CD4-positive, alpha-beta T cell treated with Interleukin-21 for 1 hour (primary cell): ENCODE measurements around the gene UBE2Q2.
"Not testable (repeated sequence)": the region's sequence is repeated elsewhere in the genome, so short reads cannot be mapped to it uniquely, and the experiment has no call there.

Source experiments
- DNase-seq: peaks from one replicate; pipeline ENCODE4 v3.0.0-alpha.2; 2020

Gene UBE2Q2

DNA sequence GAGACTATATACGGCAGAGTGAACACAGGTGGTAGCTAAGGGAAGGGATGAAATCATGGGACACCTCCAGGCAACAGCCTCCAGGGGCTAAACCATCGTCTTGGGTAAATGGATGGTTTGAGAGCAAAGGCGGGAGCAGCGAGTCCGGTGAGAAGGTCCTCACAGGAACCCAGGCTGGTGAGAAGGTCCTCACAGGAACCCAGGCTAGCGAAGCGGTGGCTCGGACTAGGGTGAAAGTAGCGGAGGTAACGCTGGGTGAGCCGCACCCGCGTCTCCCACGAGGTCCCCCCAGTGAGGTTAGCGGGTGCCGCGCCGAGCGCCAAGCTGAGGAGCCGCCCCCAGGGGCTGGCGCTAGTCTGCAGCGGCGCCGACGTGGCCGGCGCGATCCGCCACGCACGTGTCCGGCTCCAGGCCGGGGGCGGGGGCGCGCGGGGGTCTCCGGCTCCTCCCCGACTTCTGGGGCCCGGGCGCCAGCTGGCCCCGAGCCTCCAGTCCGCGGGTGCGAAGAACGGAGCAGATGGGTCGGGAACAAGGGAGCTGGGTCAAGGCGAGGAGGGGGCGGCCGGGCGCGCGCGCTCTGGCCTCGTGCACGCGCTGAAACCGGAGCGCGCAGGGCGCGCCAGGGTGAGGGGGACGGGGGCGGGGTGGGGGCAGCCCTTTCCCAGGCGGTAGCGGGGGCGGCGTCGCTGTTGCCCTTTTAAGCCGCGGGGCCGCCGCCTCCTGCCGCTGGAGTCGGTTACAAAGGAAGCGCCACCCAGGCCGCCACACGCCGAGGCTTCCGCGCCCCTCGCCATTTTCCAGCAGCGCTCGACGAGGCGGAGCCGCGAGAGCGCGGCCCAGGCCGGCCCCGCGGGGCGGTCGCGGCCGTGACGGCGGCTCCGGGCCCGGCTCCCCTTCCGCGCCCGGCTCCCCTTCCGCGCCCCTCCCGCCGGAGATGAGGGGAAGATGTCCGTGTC lies at the start of gene UBE2Q2:
TSS of gene UBE2Q2 (plus strand) at position 726 of the 956 bp plus-strand sequence. CDS start at position 946, 220 bp downstream.
- peak; percentile 79 for DNase-seq

GRCh38 chr15:75796321-75796720 lies 46.9 kb upstream of the UBE2Q2 start:
- no peak for DNase-seq

DNA sequence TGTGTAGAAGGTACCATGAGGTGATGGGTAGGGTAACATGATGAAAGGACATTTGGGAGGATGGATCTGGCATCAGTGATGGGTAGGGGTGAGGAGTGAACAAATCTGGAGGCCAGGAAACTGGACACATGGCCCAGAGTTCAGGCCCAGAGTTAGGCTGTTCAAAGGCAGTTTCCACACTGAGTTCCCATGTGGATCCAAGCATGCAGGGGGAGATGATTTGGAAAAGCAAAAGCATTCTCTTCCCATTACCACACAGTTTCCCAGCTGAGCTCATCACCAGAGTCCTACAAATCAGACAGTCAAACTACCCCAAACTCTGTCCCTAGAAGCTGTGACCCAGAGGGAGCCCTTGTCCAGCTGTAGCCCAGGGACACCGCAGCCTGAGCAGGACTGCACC lies 46.1 kb upstream of the UBE2Q2 start:
- DNase-seq, result not testable (repeated sequence)

- no peak for DNase-seq
Measured at GRCh38 chr15:75799190-75799589, 44.1 kb upstream of the UBE2Q2 start.

- not testable (repeated sequence) for DNase-seq
Measured at GRCh38 chr15:75800409-75800808, 42.8 kb upstream of the UBE2Q2 start.

DNA sequence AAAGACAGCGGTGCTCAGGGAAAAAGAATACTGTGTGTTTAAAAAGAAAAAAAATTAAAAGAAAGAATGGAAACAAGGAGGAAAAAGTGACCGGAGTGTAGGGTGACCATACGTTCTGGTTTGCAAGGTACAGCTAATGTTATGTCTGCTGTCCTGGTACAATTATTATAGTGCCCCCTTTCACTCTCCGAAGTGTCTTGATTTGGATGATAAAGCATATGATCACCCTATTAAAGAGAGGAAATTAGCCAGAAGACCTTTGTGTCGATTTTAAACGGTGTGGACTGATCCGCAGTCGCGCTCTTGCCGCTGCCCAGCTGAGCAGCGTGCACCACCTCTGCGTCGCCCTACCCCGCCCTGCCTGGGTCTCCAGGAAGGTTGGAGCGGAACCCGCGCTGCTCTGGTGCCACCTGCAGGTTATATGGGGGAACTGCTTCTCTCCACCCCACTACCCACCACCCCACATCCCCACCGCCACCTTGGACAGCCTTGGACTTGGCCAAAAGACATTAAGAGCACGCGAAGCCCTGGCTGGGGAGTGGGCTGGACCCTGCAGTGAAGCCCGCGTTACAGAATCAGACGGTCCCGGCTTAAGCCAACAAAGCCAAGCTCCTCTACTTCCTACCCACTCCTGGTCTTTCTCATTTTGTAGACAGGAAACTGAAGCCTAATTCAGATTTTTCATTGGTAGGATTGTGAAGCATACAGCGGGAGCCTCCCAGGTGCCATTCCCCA lies 41.2 kb upstream of the UBE2Q2 start:
- DNase-seq, result peak; percentile 77

- not testable (repeated sequence) for DNase-seq
Measured at GRCh38 chr15:75807486-75807885, 35.8 kb upstream of the UBE2Q2 start.

DNA sequence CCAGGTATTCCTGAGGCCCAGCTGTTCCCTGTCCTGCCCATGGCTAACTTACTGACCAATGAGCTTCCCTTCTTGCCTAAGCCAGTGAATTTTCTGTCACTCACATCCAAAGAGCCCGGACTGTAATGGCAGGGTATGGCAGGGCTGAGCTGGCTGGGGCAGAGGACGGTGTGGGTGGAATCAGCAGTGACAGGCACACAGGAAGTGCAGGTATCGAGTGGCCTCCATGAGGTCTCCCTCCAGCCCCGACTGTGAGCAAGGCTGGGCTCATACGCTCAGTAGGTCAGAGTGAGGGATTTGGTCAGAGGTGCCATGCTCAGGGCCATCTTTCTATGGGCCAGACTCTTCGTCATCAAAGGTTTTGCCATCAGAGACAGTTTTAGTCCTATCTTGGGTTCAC lies 35.2 kb upstream of the UBE2Q2 start:
- not testable (repeated sequence) for DNase-seq

DNA sequence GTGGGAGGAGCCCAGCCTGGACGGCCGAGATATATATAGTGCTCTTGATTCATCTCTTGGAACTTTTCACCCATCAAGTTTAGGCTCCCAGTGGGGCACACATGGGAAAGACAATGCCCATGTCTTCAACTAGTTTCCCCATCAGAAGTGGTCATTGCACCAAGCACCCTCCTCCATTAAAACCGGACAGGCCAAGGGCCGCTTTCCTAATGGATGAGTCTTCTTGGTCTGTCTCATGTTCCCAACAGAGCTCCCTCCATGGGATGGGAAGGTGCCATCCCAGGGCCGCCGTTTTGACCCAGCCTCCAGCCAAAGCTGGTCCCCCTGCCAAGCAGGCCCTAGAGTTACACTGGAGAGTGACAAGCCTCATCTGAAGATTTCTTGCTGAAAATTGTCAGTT lies 34.7 kb upstream of the UBE2Q2 start:
- no peak for DNase-seq

GRCh38 chr15:75809986-75810750 lies 33.1 kb upstream of the UBE2Q2 start:
- DNase-seq, result peak; percentile 25

- no peak for DNase-seq
Measured at GRCh38 chr15:75810874-75811498, 32.3 kb upstream of the UBE2Q2 start.

DNA sequence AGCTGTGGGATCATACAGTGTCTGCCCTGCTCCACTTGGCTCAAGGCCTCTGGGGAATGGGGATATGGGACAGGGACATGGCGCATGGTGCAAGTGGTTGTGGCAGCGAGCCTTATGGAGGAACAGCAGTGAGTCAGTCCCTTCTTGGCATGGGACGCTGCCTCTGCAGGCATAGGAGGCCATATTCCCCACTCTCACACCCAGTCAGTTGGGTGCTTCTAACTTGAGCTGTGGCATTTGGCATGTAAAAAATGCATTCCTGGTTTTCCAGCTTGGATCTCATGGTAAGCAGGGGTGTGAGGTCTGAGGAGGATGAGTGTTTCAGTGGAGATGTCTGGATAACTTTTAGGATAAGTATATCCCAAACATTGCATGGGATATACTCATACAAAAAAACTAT lies 31.6 kb upstream of the UBE2Q2 start:
- DNase-seq, result no peak

GRCh38 chr15:75814794-75815193 lies 28.5 kb upstream of the UBE2Q2 start:
- DNase-seq, result no peak

GRCh38 chr15:75815811-75816719 lies 27.2 kb upstream of the UBE2Q2 start:
- no peak for DNase-seq

GRCh38 chr15:75817138-75817935 lies 25.9 kb upstream of the UBE2Q2 start:
- no peak for DNase-seq

- no peak for DNase-seq
Measured at GRCh38 chr15:75820206-75820605, 23.0 kb upstream of the UBE2Q2 start.

DNA sequence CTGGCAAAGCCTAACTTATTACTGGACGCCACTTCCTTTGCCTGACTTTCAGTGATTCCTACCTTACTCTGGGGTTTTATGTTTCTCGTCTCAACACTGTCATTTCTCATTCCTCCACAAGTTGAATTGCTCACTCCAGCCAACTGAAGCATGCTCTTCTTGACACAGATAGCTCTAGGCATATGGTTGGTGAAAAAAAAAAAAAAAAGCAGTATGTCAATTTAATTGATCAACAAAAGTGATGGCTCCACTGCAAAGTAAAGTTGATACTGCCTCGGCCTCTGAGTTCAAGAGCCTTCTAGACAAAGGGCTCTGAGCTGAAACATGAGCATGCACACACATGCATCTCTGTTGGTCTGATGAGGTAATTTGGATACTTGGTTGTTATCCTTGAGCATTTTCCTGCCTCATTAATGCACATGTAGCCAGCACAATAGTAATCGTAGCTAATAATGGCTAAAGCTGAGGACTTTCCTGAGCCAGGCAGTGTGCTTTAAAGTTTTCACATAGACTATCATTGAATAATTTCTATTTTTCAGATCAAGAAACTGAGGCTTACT lies 21.4 kb upstream of the UBE2Q2 start:
- no peak for DNase-seq

- DNase-seq, result no peak
Measured at GRCh38 chr15:75822685-75823278, 20.5 kb upstream of the UBE2Q2 start.

GRCh38 chr15:75823860-75824613 lies 19.2 kb upstream of the UBE2Q2 start:
- DNase-seq, result no peak
